GM23338 (cell line): ENCODE data around the gene SERPINB11.

Experiments used
- CREB1 ChIP-seq: fragments of 250-450 bp; sonication (Bioruptor Pico); IDR thresholded peaks from 2 replicates; pipeline ENCODE4 v1.5.0; 2020; ENCODE audit warnings: low read depth, mild to moderate bottlenecking, moderate library complexity
- CTCF ChIP-seq, 2 experiments: fragments of 200-600 bp in 1 of 2; sonication (generic) in 1 of 2; conservative IDR thresholded peaks; 2 replicates each; pipeline versions ENCODE4 v1.5.1 to v1.6.1; 2016 to 2017; ENCODE audit warnings: antibody characterized with exemption in 2 of 2, low read depth in 2 of 2, mild to moderate bottlenecking in 2 of 2, moderate library complexity in 1 of 2
- ETS1 ChIP-seq: IDR thresholded peaks from 2 replicates; pipeline ENCODE4 v1.6.1; 2016; ENCODE audit warnings: antibody characterized with exemption
- EZH2 ChIP-seq: fragments of 200-600 bp; sonication (generic); IDR thresholded peaks from one replicate; pipeline ENCODE4 v1.8.0; 2017; ENCODE audit warnings: antibody characterized with exemption, mild to moderate bottlenecking, low read depth; ENCODE audit not compliant: unreplicated experiment
- EZH2phosphoT487 ChIP-seq: fragments of 200-600 bp; sonication (generic); IDR thresholded peaks from one replicate; pipeline ENCODE4 v1.8.1; 2018; ENCODE audit warnings: antibody characterized with exemption; ENCODE audit not compliant: unreplicated experiment
- JUNB ChIP-seq: IDR thresholded peaks from one replicate; pipeline ENCODE4 v1.6.1; 2016; ENCODE audit warnings: antibody characterized with exemption; ENCODE audit not compliant: unreplicated experiment
- NANOG ChIP-seq: IDR thresholded peaks from 2 replicates; pipeline ENCODE4 v1.6.1; 2016; ENCODE audit warnings: antibody characterized with exemption, borderline replicate concordance
- POLR2AphosphoS5 ChIP-seq: IDR thresholded peaks from 2 replicates; pipeline ENCODE4 v1.6.1; 2016; ENCODE audit warnings: antibody characterized with exemption, low read depth
- REST ChIP-seq: IDR thresholded peaks from one replicate; pipeline ENCODE4 v1.6.1; 2018; ENCODE audit warnings: antibody characterized with exemption; ENCODE audit not compliant: unreplicated experiment
- ZNF114 ChIP-seq: fragments of 250-450 bp; sonication (Bioruptor Pico); IDR thresholded peaks from 2 replicates; pipeline ENCODE4 v1.5.0; 2020; ENCODE audit warnings: mild to moderate bottlenecking, moderate library complexity

- TF ChIP-seq CREB1 (CRISPR knock-in tag) (no peak), REST (no peak), CTCF (conservative IDR thresholded peaks at IDR 0.05; ENCODE audit: low read depth in 2 of 2) (peak; percentile 61 to 79), POLR2AphosphoS5 (no peak), ETS1 (no peak), EZH2 (no peak), EZH2phosphoT487 (no peak), NANOG (no peak), JUNB (no peak), ZNF114 (CRISPR knock-in tag) (no peak)
Observed at GRCh38 chr18:63676526-63677323, 26.0 kb upstream of the SERPINB11 start.
